Inferior parietal cortex (tissue), 1 donor: ENCODE measurements around the gene RALBP1.

Experiments used
- DNase-seq: peaks from one replicate; pipeline ENCODE4 v3.0.0-alpha.2; 2016; ENCODE audit errors: extremely low spot score

The RALBP1 gene

DNA sequence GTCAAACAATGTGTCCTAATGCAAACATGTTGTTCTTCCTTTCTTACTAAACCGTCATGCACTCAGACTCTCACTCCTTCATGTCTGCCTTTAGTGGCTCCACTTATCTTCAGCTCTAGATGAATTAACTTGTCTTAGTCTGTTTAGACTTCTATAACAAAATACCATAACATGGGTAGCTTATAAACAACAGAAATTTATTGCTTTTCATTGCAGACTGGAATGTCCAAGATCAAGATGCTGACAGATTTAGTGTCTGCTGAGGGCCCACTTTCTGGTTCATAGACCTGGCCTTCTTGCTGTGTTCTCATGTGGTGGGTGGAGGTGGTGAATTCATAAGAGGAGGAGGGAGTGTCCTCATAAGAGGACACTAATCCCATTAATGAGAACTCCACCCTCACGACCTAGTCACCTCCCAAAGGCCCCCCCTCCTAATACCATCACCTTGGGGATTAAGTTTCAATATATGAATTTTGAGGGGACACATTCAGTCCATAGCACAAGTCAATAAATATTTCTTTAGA is 32.3 kb downstream of the RALBP1 start:
- no peak for DNase-seq

DNA sequence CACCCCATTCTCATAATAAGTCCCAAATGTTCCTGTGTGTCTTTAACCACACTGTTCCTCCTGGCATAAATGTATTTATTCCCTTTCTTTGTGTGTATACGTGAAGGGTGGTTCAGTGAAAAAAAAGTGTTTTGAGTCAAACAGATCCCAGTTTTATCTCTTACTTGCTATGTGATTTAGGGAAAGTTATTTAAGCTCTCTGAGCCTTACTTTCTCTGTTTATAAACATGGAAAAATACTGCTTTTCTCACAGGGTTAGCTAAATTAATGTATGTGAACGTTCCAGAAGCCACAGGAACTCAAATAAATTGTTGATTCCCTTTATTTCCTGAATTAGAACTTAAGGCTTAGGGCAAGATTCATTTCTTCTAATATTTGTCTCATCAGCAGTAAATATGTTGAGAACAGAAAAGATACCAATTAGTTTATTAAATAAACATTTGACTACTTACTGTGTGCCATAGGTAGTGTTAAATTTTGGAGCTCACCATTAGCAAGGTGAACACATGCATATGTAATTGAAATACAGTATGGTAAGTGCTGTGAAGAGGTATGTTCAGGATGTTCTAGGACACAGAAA is 33.2 kb downstream of the RALBP1 start:
- DNase-seq = no peak

DNA sequence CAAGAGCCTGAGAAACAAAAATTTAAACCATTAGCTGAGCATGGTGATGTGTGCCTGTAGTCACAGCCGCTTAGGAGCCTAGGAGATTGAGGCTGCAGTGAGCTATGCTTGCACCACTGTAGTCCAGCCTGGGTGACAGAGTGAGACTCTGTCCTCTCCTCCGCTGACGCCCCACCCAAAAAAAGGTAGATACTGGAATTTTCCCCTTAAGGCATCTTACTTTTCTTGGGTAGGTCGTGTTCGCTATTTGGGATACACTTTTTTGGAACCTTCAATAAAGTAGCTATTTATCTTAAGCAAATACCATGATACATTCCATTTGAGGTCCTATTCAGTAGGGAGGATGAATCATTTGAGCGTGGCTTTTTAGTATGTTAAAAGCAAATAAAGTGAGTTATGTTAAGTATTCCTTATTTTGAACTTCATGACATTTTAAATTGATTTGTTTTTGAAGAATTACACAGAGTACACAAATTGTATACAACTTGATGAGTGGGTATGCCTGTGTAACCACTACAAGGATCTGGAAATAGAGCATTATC is 38.7 kb downstream of the RALBP1 start:
- no peak for DNase-seq

DNA sequence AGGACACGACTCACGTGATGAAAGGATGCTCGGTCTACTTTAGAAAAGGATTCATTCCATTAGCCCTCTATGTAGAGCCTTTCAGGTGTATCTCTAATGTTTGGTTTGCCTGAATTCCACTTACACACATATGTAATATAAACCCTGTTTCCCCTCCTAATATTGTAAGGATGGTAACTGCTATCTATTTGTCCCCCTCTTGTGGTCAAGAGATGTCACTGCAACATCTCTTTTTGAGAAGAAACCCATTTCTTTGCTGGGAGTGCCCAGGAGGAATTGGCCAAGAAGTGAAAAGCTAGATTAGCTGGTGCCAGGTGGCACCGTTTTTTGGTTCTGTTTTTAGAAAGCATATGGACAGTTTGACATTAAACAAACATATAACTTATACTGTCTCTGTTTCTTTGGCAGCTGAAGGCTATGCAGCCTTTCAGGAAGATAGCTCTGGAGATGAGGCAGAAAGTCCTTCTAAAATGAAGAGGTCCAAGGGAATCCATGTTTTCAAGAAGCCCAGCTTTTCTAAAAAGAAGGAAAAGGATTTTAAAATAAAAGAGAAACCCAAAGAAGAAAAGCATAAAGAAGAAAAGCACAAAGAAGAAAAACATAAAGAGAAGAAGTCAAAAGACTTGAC is 41.2 kb downstream of the RALBP1 start:
- peak; percentile 62 for DNase-seq

DNA sequence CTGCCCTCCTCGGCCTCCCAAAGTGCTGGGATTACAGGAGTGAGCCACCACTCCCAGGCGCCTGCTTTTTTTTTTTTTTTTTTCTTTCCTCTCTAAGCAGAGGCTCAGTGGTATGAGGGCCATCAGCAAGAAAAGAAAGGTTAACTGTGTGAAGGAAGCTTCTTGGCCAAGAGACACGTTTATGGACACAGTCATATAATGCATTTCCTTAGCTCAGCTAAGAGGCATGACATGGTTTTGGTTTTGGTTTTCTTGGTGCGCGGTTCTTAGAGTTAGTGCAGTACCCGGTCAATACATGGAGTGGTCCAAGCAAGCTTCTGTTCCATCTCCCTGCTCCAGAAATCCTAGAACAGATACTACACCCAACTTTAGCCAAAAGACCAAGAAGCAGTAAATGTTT is 42.6 kb downstream of the RALBP1 start:
- no peak for DNase-seq

DNA sequence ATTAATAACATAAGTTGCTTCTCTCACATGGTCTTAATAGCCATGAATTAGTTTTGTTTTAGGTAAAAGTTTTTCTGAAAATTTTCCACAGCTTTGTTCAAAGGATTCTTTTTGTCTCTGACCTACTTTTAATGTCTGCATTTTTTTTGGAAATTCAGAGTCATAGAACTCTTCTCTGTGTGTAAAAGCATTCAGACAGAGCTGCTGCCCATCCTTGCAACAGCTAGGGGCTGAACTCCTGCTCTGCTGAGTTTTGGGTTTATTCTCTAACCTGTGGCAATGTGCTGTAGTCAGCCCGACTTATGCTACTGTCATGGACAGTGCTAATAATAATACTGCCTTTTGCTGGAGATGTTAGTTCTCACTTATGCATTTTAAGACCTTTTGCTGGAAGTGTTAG is 44.1 kb downstream of the RALBP1 start:
- DNase-seq = peak; percentile 11

DNA sequence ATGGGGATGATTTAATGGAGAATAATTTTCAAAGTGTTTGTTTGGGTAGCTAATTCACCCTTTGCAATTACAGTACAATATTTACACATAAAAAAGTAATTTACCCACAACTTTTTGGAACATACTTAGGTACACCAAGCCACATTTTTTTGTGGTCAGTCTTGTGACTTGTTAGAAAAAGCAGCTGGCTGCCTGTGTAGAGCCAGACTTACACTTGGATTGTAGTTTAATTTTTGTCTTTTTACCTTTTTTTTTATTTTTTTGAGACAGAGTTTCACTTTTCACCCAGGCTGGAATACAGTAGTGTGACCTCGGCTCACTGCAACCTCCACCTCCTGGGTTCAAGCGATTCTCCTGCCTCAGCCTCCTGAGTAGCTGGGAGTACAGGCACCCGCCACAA is 45.4 kb downstream of the RALBP1 start:
- no peak for DNase-seq

DNA sequence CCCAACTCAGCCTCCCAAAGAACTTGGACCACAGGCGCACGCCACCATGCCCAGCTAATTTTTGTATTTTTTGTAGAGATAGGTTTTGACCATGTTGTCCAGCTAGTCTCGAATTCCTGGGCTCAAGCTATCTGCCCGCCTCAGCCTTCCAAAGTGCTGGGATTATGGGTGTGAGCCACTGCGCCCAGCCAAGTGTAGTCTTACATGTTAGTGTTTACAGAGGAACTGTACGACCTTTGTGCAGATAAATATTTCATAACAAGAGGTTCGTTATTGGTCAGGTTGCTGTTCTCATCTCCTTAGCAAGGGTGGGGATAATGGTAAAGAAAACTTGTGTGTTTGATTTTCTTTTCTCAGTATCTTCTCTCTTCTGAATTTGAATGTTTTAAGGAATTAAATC is 46.5 kb downstream of the RALBP1 start:
- DNase-seq = no peak

DNA sequence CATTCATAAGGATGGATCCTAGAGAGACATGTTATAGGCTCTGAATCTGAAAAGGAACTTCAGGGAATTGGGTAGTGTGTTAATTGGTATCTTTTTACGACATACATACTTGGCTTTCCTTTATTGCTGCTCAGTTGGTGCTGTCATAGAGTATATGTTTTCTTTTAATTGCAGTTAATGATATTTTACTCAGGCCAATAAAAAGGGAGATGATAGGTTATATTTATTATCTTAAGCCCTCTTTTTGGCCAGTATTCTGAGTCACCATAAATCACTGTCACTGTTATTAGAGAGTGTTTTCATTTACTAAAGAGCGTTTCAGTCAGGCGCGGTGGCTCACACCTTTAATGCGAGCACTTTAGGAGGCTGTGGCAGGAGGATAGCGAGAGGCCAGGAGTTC is 47.6 kb downstream of the RALBP1 start:
- no peak for DNase-seq

DNA sequence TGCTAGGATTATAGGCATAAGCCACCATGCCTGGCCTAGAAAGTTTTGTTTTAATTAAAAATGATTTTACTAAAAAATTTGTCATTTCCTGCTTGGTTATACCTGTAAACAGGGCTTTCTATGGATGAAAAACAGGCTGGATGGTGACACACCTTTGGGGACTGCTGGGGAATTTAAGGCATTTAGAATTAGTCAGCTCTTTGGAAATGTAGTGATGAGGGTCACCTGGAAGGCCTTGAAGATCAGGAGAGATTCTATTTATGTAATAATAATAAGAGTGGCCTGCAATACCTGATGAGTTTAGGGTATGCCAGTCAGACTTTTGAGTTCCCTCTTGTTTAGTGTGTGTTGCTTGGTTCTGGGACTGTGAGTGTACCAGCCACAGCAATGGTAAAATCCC is 51.1 kb downstream of the RALBP1 start:
- DNase-seq = no peak

DNA sequence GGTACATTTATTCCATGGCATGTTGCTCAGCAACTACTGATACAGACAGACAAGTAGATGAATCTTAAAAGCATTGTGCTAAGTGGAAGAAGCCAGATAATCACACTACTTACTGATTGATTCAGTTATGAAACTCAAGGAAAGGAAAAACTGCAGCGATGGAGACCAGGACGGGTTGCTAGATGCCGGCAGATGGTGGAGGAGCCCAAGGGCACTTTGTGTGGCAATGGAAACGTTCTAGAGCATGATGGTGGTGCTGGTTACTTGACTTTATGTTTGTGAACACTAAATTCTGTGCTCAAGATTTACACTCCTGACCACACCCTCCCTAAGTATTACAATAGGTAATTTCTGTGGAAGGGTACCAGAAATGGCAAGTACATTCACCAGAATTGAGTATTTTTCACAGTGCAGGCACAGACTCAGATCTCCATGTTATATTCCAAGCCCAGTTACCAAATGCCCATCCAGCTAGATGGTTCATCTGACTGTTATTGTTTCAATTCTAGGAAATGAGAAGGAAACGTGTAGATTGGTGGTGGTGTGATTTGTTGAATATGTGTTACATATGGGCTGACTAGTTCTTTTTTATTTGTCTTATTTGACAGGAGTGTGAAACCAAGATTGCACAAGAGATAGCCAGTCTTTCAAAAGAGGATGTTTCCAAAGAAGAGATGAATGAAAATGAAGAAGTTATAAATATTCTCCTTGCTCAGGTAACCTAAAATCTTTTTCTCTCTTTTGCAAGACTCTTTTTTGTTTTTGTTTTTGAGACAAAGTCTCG is 55.1 kb downstream of the RALBP1 start:
- no peak for DNase-seq

DNA sequence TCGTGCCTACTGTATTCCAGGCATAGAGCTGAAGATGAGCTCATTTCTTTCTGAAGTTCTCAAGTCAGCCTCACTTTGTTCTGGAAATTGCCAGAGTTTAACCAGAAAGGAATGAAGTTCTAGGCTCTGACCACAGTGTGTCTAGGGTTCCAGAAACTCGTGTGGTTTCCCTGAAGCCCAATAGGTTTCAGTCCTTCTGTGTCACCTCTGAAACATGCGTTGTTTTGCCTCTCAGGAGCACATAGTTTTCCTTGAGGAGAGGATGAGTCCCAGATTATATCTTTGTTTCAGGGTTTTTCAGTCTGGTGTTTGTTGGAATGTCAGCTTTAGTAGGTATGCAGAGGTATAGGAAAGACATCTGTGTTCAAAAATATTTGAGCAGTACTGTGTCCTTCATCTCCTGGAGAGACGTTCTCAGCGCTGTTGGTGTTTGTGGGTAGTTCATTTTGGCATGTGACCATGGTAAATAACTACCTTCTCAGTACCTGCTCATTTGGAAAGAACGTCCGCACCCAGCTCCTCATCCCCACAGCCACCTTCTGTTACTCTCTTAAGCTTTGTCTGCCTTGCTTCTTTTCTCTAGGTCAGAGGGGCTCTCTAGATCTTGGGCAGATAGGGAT is 56.6 kb downstream of the RALBP1 start:
- DNase-seq = no peak

DNA sequence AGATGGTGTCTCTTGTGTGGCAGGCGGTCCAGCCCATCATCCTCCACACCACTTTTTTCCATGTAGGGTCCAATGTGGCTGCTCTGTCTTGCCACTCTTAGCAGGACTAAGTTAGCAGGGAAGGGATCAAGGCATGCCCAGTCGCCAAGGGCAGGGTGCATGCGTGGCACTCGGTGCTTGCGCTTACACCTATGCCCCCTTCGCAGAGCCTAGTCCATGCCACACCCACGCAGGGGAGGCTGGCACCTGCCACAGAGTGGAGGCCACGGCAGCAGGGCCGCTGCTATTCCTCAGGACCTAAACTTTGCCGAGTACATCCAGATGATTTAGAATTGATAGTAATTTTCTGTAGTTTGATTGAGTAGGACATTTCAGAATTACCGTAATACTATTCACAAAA is 59.5 kb downstream of the RALBP1 start:
- DNase-seq = no peak

DNA sequence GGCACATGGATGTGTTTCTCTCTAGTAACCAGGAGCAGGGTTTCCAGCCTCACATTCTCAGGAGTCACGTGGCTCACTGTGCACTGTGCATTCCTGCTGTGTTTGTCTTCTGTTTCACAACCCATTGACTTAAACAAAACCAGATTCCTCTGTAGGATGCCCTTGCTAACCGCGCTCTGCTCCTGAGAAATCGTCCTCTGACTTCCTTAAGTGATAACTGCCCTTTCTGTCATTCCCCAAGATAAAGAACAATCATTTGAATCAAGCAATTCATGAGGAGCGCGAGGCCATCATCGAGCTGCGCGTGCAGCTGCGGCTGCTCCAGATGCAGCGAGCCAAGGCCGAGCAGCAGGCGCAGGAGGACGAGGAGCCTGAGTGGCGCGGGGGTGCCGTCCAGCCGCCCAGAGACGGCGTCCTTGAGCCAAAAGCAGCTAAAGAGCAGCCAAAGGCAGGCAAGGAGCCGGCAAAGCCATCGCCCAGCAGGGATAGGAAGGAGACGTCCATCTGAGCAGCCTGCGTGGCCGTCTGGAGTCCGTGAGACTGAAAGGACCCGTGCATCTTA is 60.2 kb downstream of the RALBP1 start:
- DNase-seq = peak; percentile 46

DNA sequence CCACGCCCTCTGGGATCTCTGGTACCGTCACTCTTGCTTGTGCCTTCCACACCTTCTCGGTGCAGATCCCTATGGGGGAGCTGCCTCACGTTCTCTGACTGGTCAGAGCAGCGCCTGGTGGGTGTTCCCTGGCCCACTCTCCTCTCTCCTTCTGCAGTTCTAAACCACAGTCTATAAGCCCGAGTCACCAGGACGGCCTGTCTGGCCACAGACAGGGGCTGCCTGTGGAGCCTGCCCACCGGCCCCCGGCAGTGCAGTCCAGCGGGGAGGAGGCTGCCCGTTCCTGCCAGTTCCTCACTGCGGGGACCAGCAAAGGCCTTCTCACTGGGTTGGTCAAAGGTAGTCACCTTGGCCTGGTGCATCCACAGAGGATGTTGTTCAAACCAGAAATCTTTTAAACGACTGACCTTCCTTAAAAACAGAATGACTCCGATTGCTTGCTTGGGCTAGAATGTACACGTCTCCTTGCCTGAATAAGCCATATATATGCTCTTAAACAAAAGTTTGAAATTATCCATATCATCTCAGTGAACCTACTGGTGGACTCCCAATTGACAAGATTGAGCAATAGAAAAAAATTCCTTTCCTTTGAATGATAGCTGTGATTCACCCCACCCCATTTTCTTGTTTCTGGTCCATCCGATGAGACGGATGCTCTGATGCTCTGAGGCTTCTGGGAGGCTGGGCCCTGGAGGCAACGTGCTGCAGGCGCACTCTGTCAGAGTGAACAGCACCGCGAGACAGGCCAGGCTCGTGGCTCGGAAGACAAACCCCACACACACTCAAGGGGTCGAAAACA is 61.2 kb downstream of the RALBP1 start:
- DNase-seq = no peak

DNA sequence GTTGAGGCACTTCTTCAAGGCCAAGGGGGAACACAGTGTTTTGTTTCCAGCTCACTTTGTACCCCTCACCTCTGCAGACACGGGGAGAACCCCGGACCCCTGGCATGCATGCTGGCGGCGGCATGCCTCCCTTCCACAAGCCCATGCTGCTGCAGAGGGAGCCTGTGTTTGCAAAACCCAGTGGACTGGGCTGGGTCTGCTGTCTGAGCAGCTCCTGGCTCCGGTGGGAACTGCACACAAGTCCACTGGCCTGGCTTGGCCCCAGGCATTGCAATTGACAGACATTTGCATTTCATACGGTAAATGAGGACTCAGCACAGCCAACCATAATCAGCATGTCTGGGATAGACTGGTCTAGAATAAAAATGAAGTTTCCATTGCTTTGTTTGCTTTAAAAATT is 62.4 kb downstream of the RALBP1 start:
- no peak for DNase-seq

DNA sequence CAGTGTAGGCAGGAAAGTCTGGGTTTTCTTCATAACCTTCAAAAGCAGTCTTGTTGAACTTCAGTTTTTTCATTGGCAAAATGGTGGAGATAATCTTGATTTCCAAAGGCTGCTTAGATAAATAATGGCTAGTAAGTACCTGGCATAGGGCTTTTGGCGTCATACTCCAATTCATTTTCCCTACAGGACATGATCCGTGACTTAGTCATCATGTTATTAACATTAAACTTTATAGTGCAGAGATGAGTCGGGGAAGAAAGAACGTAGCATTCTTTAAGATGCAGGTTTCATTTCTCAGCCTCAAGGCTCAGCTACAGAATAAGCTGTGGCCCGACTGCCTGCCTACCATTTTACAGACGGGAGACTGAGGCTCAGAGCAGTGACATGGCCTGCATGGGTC is 64.0 kb downstream of the RALBP1 start:
- DNase-seq = no peak

DNA sequence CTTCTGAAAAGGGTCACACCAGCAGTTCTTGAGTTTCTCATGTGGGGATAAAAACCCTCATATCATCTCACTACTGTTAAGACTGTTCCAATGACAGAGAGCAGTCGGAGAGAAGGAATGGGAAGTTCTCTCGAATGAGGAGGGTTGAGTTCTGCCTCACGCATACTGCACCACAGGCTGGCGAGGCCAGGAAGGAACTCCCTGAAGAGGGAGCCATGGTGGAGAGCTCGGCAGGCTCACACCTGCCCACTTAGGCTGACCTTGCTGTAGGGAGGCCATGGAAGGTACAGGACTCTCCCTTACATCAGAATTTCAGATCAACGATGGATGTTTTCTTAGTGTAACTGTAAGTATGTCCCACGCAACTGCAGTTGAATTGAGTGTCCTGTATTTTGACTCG is 64.6 kb downstream of the RALBP1 start:
- DNase-seq = no peak

DNA sequence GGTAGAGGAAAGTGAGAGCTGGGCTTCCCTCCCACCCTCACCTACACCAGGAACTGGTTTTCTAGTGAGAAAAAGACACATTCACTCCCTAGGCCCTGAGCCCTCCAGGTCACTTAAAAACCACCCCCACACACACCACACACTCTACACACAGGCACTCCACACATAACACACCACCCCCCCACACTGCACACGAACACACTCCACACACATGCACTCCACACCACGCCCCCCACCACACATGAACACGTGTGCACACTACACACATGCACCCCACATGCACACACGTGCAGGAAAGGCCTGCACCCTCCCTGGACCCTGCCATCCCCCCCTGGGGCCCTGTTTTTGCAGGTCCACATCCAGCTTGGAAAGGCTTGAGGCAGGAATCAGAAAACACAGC is 67.6 kb downstream of the RALBP1 start:
- no peak for DNase-seq

DNA sequence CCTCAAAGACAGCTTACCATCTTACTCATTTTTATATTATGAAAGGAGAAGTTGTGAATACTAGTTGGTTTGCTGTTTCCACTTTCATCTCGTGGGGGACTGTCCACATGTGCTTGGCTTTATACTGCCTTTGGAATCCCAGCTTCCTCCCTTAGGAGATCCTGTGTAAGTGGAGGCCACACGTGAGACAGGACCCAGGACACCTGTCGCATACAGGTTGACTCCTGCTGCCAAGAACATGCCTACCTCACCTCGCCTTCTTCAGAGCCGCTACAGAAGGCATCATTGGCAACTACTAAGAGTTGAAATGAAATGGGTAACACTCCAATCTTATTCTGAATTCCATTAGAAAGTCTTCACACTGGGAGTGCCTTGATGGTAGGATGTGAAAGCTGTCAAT is 69.7 kb downstream of the RALBP1 start:
- no peak for DNase-seq

DNA sequence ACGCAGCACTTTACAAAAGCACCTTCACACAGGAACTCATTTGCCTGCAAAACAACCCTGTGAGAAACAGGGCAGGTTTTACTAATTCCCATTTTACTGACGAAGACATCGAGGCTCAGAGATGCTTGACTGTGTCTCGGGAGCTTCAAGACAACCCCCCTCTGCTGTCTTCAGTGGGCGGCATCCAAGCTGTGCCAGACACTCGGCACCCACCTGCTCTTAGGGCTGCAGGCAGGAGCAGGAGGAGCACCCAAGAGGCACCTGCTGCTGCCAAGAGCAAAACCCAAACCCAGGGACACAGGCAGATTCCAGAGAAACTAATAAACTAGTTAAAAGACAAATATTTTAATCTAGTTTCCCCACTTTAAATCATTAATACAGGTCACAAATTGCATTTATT is 71.2 kb downstream of the RALBP1 start:
- DNase-seq = no peak
